Ammon's horn (tissue), 1 donor: ENCODE data around the gene WBP2NL.

ENCODE experiments used
- DNase-seq: peaks from one replicate; pipeline ENCODE4 v3.0.0-alpha.2; 2016; ENCODE audit warnings: low spot score

WBP2NL gene

GRCh38 chr22:42072606-42073330 is 74.2 kb downstream of the WBP2NL start:
- DNase-seq, result no peak

GRCh38 chr22:42073621-42074041 is 75.0 kb downstream of the WBP2NL start:
- DNase-seq, result no peak

- no peak for DNase-seq
These were observed 75.7 kb downstream of the WBP2NL start, which contains the start of gene PHETA2 for GRCh38 chr22:42074132-42074811. Gene PHETA2 (plus strand): TSS chr22:42074248. CDS start chr22:42077294, 3,046 bp downstream.

- no peak for DNase-seq
These were observed 76.5 kb downstream of the WBP2NL start for GRCh38 chr22:42074846-42075676.

GRCh38 chr22:42076764-42077485 is 78.3 kb downstream of the WBP2NL start:
- DNase-seq, result no peak

- DNase-seq, result no peak
These were observed 79.0 kb downstream of the WBP2NL start for GRCh38 chr22:42077486-42078125.
